GM23338 (cell line): ENCODE data around the gene LMOD1. TPM values are rescaled to one million over a fixed set of nuclear protein-coding genes. Genes with fewer than 3 reads are reported as not detected.

Experiments used
- ATAC-seq: fragments of 200-7000 bp; cut with Tn5 transposase; 3 replicates; pipeline ENCODE4 v1.9.1; 2020
- DNase-seq: peaks from one replicate; pipeline ENCODE4 v3.0.0-alpha.2; 2015; ENCODE audit warnings: low spot score
- H2AFZ ChIP-seq: fragments of 200-600 bp; sonication (generic); 2 replicates; pipeline ENCODE4 v1.8.0; 2016; ENCODE audit warnings: antibody characterized with exemption, mild to moderate bottlenecking, moderate library complexity
- H3F3A ChIP-seq: fragments of 200-600 bp; sonication (generic); replicated peaks from 2 replicates; pipeline ENCODE4 v1.8.0; 2017; ENCODE audit warnings: antibody characterized with exemption, mixed run types, low read depth
- H3K27ac ChIP-seq: fragments of 200-600 bp; sonication (generic); 2 replicates; pipeline ENCODE4 v1.6.1; 2016; ENCODE audit warnings: low read depth
- H3K27me3 ChIP-seq: fragments of 200-600 bp; sonication (generic); 2 replicates; pipeline ENCODE4 v1.8.0; 2016; ENCODE audit warnings: mild to moderate bottlenecking, mixed run types, moderate library complexity; ENCODE audit not compliant: insufficient read depth
- H3K36me3 ChIP-seq: fragments of 200-600 bp; sonication (generic); 2 replicates; pipeline ENCODE4 v1.8.0; 2016; ENCODE audit warnings: mild to moderate bottlenecking; ENCODE audit not compliant: insufficient read depth
- H3K4me1 ChIP-seq: fragments of 200-600 bp; sonication (generic); 2 replicates; pipeline ENCODE4 v1.8.0; 2016; ENCODE audit warnings: mild to moderate bottlenecking, moderate library complexity; ENCODE audit not compliant: insufficient read depth
- H3K4me2 ChIP-seq: fragments of 200-600 bp; sonication (generic); 2 replicates; pipeline ENCODE4 v1.7.1; 2017; ENCODE audit warnings: mixed run types
- H3K4me3 ChIP-seq: fragments of 200-600 bp; sonication (generic); 2 replicates; pipeline ENCODE4 v1.6.1; 2016; ENCODE audit warnings: mixed run types
- H3K79me2 ChIP-seq: fragments of 200-600 bp; sonication (generic); replicated peaks from 2 replicates; pipeline ENCODE4 v1.8.0; 2017; ENCODE audit warnings: mild to moderate bottlenecking; ENCODE audit not compliant: insufficient read depth
- H3K9me2 ChIP-seq: fragments of 200-600 bp; sonication (generic); 2 replicates; pipeline ENCODE4 v1.8.0; 2017; ENCODE audit not compliant: insufficient read depth
- H4K20me1 ChIP-seq: fragments of 200-600 bp; sonication (generic); replicated peaks from 2 replicates; pipeline ENCODE4 v1.8.0; 2017; ENCODE audit warnings: mild to moderate bottlenecking; ENCODE audit not compliant: insufficient read depth
- H3K27ac Mint-ChIP-seq: 2 replicates; pipeline ENCODE4 v1.8.0; 2020; ENCODE audit warnings: inconsistent platforms, mild to moderate bottlenecking, moderate library complexity, mixed read lengths
- H3K27me3 Mint-ChIP-seq: 3 replicates; pipeline ENCODE4 v1.8.0; 2022; ENCODE audit warnings: low read depth, mild to moderate bottlenecking, moderate library complexity, mixed read lengths, inconsistent platforms; ENCODE audit not compliant: insufficient read depth, poor library complexity
- H3K36me3 Mint-ChIP-seq: 3 replicates; pipeline ENCODE4 v1.8.0; 2021; ENCODE audit warnings: low read depth, mild to moderate bottlenecking, inconsistent platforms, moderate library complexity, mixed read lengths
- H3K4me1 Mint-ChIP-seq: 3 replicates; pipeline ENCODE4 v1.8.0; 2020; ENCODE audit warnings: mild to moderate bottlenecking, inconsistent platforms, mixed read lengths
- H3K4me3 Mint-ChIP-seq: 3 replicates; pipeline ENCODE4 v1.8.0; 2021; ENCODE audit warnings: moderate library complexity, mild to moderate bottlenecking, inconsistent platforms, mixed read lengths
- H3K9me3 Mint-ChIP-seq: 3 replicates; pipeline ENCODE4 v1.8.0; 2020; ENCODE audit warnings: moderate library complexity, mild to moderate bottlenecking, inconsistent platforms, mixed read lengths
- CREB1 ChIP-seq: fragments of 250-450 bp; sonication (Bioruptor Pico); IDR thresholded peaks from 2 replicates; pipeline ENCODE4 v1.5.0; 2020; ENCODE audit warnings: low read depth, mild to moderate bottlenecking, moderate library complexity
- CTCF ChIP-seq, 2 experiments: fragments of 200-600 bp in 1 of 2; sonication (generic) in 1 of 2; conservative IDR thresholded peaks; 2 replicates each; pipeline versions ENCODE4 v1.5.1 to v1.6.1; 2016 to 2017; ENCODE audit warnings: antibody characterized with exemption in 2 of 2, low read depth in 2 of 2, mild to moderate bottlenecking in 2 of 2, moderate library complexity in 1 of 2
- ETS1 ChIP-seq: IDR thresholded peaks from 2 replicates; pipeline ENCODE4 v1.6.1; 2016; ENCODE audit warnings: antibody characterized with exemption
- EZH2phosphoT487 ChIP-seq: fragments of 200-600 bp; sonication (generic); IDR thresholded peaks from one replicate; pipeline ENCODE4 v1.8.1; 2018; ENCODE audit warnings: antibody characterized with exemption; ENCODE audit not compliant: unreplicated experiment
- JUNB ChIP-seq: IDR thresholded peaks from one replicate; pipeline ENCODE4 v1.6.1; 2016; ENCODE audit warnings: antibody characterized with exemption; ENCODE audit not compliant: unreplicated experiment
- STAT1 ChIP-seq: IDR thresholded peaks from one replicate; pipeline ENCODE4 v1.6.1; 2016; ENCODE audit warnings: antibody characterized with exemption; ENCODE audit not compliant: unreplicated experiment
- ZNF114 ChIP-seq: fragments of 250-450 bp; sonication (Bioruptor Pico); IDR thresholded peaks from 2 replicates; pipeline ENCODE4 v1.5.0; 2020; ENCODE audit warnings: mild to moderate bottlenecking, moderate library complexity
- ZNF331 ChIP-seq: fragments of 250-450 bp; sonication (Bioruptor Pico); IDR thresholded peaks from 2 replicates; pipeline ENCODE4 v1.5.0; 2020; ENCODE audit warnings: low read depth, mild to moderate bottlenecking, moderate library complexity
- ZNF462 ChIP-seq: fragments of 250-450 bp; sonication (Bioruptor Pico); IDR thresholded peaks from 2 replicates; pipeline ENCODE4 v1.5.0; 2020; ENCODE audit warnings: mild to moderate bottlenecking, moderate library complexity
- polyA plus RNA-seq: library from polyadenylated mRNA; unstranded; fragments of >200 nt; fragmentation: Nextera tagmentation; extraction: Ambion mirVana; gene quantifications from 2 replicates; pipeline ENCODE4 v1.2.1, GENCODE V29; 2016
- total RNA-seq: library from RNA; depleted of rRNA; stranded (reverse); fragments of >200 nt; shearing (Covaris generic); gene quantifications from 2 replicates; pipeline ENCODE4 v1.2.3, GENCODE V29; 2014

LMOD1 gene
- total and polyA plus RNA-seq, 2 experiments from 2014 or later: 0.74 to 1.7 TPM

- TF ChIP-seq ZNF331 (CRISPR knock-in tag) (no peak), ZNF114 (CRISPR knock-in tag) (no peak), EZH2phosphoT487 (no peak), STAT1 (no peak), ETS1 (no peak), JUNB (no peak), CREB1 (CRISPR knock-in tag) (no peak), ZNF462 (no peak), CTCF (conservative IDR thresholded peaks at IDR 0.05; ENCODE audit: low read depth in 2 of 2) (no peak)
- Histone ChIP-seq H3K27ac (no peak overlapping the region), H3K9me2 (no peaks in the 10 kb centered on the region), H3K27me3 (peaks cover 8% of the 10 kb centered on the region), H2AFZ (no peak overlapping the region), H3K36me3 (no peaks in the 10 kb centered on the region), H3K4me3 (no peak overlapping the region), H3K79me2 (no peaks in the 10 kb centered on the region), H3F3A (0 out of 2 replicates have a peak, but pooled peaks cover 8% of the 10 kb centered on the region), H3K4me2 (0 out of 2 replicates have a peak overlapping the region, but pooled peaks have one; percentile 1), H4K20me1 (no peaks in the 10 kb centered on the region; the same call in 1 of the 2 replicates), H3K4me1 (peaks cover 10% of the 10 kb centered on the region)
- Mint-ChIP-seq H3K4me1 (peaks cover 34% of the 10 kb centered on the region), H3K36me3 (no peaks in the 10 kb centered on the region), H3K27me3 (peaks cover 11% of the 10 kb centered on the region), H3K27ac (peak overlapping the region; percentile 54), H3K4me3 (no peak overlapping the region), H3K9me3 (no peaks in the 10 kb centered on the region; the same call in 2 of the 3 replicates)
- no peak for ATAC-seq
- DNase-seq: no peak
These were observed 63.1 kb downstream of the LMOD1 start for GRCh38 chr1:201883266-201883665.
